ENCODE data around the gene PIK3R1. TPM values are rescaled to one million over a fixed set of nuclear protein-coding genes. Genes with fewer than 3 reads are reported as not detected.

Gene PIK3R1
- total RNA-seq, 2 experiments from 2014 or later: 61.1 to 65.0 TPM

DNA sequence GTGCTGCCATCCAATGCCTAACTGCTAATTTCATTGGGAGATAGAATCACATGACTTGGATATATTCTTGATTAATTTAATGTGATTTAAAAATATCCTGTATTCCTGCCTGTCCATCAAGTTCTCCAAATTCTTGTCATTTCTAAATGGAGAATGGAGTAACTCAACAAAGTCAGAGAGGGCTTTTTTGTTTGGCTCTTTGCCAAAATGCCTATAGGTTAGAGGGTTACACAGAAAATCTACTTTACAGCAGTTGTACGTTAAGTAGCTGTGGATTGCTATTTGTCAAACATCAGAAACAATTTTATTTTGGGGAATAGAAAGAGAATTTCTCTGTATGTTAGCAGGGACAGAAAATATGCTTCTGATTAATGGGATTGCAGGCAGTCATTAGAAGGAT lies 5.9 kb downstream of the PIK3R1 start:
- POLR2A ChIA-PET: no interaction called here

DNA sequence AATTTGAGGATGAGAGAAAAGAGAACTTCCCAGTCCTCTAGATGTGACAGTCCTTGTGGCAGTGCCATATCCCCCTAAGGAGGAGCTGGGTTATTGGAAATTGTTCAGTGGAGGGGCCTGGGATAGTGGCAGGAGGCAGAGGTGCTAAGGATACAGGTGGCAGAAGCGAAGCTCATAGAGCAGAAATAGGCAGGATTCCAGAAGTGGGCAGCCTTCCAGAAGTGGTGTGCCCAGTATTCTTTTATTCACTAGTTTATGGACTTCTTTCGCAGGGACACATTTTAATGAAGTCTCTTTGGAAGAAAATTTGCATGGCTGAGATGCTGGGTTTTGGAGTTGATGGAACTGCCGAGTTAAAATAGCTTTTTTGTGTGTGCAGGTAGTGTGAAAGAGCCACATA lies 6.8 kb downstream of the PIK3R1 start:
- Mint-ChIP-seq H3K27ac (no peak overlapping the region), H3K4me1 (ENCODE audit: low read depth) (peaks cover 72% of the 10 kb centered on the region), H3K27me3 (ENCODE audit: low read depth) (no peaks in the 10 kb centered on the region), H3K9me3 (ENCODE audit: insufficient read depth) (no peaks in the 10 kb centered on the region), H3K36me3 (ENCODE audit: low read depth) (peaks cover 54% of the 10 kb centered on the region), H3K4me3 (no peak overlapping the region)
- DNase-seq (no peak), ATAC-seq (no peak)
- CTCF ChIA-PET: interaction anchor here (1.1 to 1.8 kb wide), 2 partner anchors 17 to 47 kb away, joined by 4 read pairs; no protein-coding TSS in a partner anchor
- POLR2A ChIA-PET: interaction anchor here (1.2 kb wide), 1 partner anchor 17 kb away, joined by 3 read pairs; no protein-coding TSS in a partner anchor

More for the DNA sequence above, 5.9 kb downstream of the PIK3R1 start:
- CTCF ChIA-PET: interaction anchor here (1.1 to 2.4 kb wide), 3 partner anchors 17 to 975 kb away, joined by 4 to 7 read pairs (median 4); no protein-coding TSS in a partner anchor
- DNase-seq (no peak), ATAC-seq (no peak)
- no peaks in the 10 kb centered on the region for H3K27me3 Mint-ChIP-seq (ENCODE audit: low read depth)
- H3K4me1 Mint-ChIP-seq (ENCODE audit: low read depth): peaks cover 68% of the 10 kb centered on the region
- no peaks in the 10 kb centered on the region for H3K9me3 Mint-ChIP-seq (ENCODE audit: insufficient read depth)
- no peak overlapping the region for H3K4me3 Mint-ChIP-seq
- H3K27ac Mint-ChIP-seq: no peak overlapping the region
- peaks cover 52% of the 10 kb centered on the region for H3K36me3 Mint-ChIP-seq (ENCODE audit: low read depth)

DNA sequence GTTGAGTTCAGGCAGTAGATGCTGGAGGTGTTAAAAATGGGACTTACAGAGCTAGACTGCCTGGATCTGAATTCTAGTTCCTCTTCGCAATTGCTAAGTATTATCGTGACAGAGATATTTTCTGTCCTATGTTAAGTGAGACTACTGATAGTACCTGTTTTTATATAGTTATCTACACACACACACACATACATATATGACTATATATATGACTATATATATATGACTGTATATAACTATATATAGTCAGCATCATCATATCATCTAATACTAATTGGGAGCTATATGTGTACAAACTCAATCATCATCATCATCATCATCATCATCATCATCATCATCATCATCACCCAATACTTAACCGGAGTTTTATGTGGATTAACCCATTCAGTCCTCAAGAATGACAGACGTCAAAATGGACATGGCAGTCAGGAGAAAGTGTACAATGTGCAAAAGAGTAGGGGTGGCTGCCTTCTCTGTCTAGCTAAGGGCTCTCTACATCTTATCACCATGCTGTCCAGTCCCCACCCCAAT lies 7.3 kb downstream of the PIK3R1 start:
- ChIA-PET CTCF (interaction anchor here (1.8 kb wide), 1 partner anchor 16 kb away, joined by 4 read pairs; no protein-coding TSS in a partner anchor), POLR2A (interaction anchor here (1.2 kb wide), 1 partner anchor 16 kb away, joined by 3 read pairs; no protein-coding TSS in a partner anchor)
- H3K27ac Mint-ChIP-seq: no peak overlapping the region
- no peak overlapping the region for H3K4me3 Mint-ChIP-seq
- no peaks in the 10 kb centered on the region for H3K27me3 Mint-ChIP-seq (ENCODE audit: low read depth)
- no peaks in the 10 kb centered on the region for H3K9me3 Mint-ChIP-seq (ENCODE audit: insufficient read depth)
- peaks cover 72% of the 10 kb centered on the region for H3K4me1 Mint-ChIP-seq (ENCODE audit: low read depth)
- DNase-seq (no peak), ATAC-seq (no peak)
- peaks cover 60% of the 10 kb centered on the region for H3K36me3 Mint-ChIP-seq (ENCODE audit: low read depth)

DNA sequence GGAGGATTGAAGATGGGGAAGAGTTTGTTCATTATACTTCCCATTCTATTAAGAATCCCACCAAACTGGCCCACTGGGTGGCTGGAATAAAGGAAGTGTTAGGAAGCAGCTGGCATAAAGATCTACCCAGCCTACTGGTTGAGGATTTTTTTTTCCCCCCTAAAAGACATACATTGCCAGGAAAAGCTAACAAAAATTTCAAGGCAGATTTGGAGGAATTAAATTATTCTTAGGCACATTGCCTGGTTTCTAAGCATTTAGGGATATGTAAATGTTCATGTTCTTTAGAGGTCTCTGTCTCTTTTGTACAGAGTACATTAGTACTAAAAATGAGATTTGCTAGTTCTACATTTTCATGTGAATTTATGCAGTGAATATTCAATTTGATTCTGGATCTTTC lies 8.3 kb downstream of the PIK3R1 start:
- POLR2A ChIA-PET: interaction anchor here (1.2 kb wide), 1 partner anchor 8 kb away, joined by 4 read pairs; the partner anchor contains the start of gene PIK3R1
- Mint-ChIP-seq H3K4me3 (no peak overlapping the region), H3K9me3 (ENCODE audit: insufficient read depth) (no peaks in the 10 kb centered on the region), H3K27me3 (ENCODE audit: low read depth) (no peaks in the 10 kb centered on the region), H3K27ac (no peak overlapping the region), H3K36me3 (ENCODE audit: low read depth) (peaks cover 58% of the 10 kb centered on the region), H3K4me1 (ENCODE audit: low read depth) (peaks cover 64% of the 10 kb centered on the region)
- ATAC-seq (no peak), DNase-seq (no peak)
- CTCF ChIA-PET: interaction anchor here (1.2 to 2.0 kb wide), 3 partner anchors 8 to 48 kb away, joined by 5 to 9 read pairs (median 6); partner anchors contain the start of gene PIK3R1

DNA sequence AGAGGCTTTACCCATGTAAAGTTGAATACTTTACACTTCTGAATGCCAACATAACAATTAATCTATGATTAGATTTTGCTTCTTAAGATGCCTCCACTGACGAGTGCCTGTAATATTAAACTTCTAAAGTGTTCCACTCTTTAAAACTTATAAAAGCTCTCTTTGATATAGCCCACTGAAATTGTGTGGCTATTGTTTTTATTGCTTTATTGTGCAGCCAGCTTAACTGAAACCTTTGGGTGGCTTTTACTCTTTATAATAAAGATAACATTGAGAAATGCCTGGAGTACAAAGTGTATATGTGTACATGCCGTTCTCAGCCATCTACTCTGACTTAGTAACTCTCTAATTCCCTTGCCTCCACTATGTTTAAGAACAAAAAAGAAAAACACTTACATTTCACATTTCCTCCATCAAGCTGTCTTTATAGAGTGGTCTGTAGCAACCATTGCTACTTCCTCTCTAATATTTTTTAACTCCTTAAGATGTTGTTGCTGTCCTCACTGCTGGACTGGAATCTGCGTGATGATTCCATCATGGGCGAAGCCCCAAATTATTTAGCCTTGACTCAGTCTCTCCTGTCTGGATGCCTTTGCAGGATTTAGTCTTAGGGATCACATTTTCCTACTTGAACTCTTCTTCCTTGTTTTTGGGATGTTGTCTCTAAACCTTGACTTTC lies 9.1 kb downstream of the PIK3R1 start:
- no peak for DNase-seq
- no peak for ATAC-seq
- H3K27ac Mint-ChIP-seq: peak overlapping the region; percentile 34
- peaks cover 61% of the 10 kb centered on the region for H3K36me3 Mint-ChIP-seq (ENCODE audit: low read depth)
- CTCF ChIA-PET: interaction anchor here (1.2 to 2.0 kb wide), 3 partner anchors 9 to 48 kb away, joined by 5 to 9 read pairs (median 6); partner anchors contain the start of gene PIK3R1
- no peak overlapping the region for H3K4me3 Mint-ChIP-seq
- POLR2A ChIA-PET: interaction anchor here (0.6 to 1.2 kb wide), 2 partner anchors 9 to 27 kb away, joined by 3 to 4 read pairs; partner anchors contain the start of gene PIK3R1
- no peaks in the 10 kb centered on the region for H3K9me3 Mint-ChIP-seq (ENCODE audit: insufficient read depth)
- no peaks in the 10 kb centered on the region for H3K27me3 Mint-ChIP-seq (ENCODE audit: low read depth)
- H3K4me1 Mint-ChIP-seq (ENCODE audit: low read depth): peaks cover 58% of the 10 kb centered on the region

DNA sequence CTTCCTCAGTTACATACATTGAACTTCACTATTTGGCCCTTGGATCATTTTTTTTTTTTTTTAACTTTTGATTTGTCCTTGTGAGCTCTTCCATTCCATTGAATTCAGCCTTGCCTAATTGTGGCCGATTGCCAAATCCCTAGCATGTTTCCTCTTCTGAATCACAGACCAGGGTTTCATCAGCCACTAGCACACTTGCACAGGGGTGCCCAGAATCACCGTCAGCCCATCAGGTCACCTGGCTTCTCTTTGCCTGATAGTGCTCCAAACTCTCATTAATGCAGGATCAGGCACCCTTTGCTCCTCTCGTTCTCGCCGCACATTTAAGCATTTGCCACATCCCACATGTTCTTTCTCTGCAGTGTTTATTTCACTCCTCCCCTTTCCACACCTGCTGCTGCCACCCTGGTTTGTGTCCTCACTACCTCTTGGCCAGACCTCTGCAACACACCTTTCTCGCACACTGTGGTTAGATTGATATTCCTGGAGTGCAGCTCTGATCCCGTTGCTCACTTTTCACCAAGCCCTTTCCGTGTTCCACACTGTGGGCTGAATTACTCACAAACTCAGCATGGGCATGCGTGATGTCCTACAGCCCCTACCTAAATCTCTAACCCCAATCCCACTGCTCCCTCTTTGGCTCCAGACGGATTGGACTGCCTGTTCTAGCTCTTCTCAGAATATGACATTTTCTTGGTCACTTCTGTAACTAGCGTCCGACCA lies 9.8 kb downstream of the PIK3R1 start:
- Mint-ChIP-seq H3K9me3 (ENCODE audit: insufficient read depth) (no peaks in the 10 kb centered on the region), H3K27ac (no peak overlapping the region), H3K4me1 (ENCODE audit: low read depth) (peaks cover 61% of the 10 kb centered on the region), H3K36me3 (ENCODE audit: low read depth) (peaks cover 58% of the 10 kb centered on the region), H3K4me3 (no peak overlapping the region), H3K27me3 (ENCODE audit: low read depth) (no peaks in the 10 kb centered on the region)
- DNase-seq (no peak), ATAC-seq (no peak)
- ChIA-PET CTCF (interaction anchor here (1.1 to 2.0 kb wide), 4 partner anchors 9 to 47 kb away, joined by 3 to 9 read pairs (median 6); partner anchors contain the start of gene PIK3R1), POLR2A (interaction anchor here (0.6 kb wide), 1 partner anchor 26 kb away, joined by 3 read pairs; no protein-coding TSS in a partner anchor)

DNA sequence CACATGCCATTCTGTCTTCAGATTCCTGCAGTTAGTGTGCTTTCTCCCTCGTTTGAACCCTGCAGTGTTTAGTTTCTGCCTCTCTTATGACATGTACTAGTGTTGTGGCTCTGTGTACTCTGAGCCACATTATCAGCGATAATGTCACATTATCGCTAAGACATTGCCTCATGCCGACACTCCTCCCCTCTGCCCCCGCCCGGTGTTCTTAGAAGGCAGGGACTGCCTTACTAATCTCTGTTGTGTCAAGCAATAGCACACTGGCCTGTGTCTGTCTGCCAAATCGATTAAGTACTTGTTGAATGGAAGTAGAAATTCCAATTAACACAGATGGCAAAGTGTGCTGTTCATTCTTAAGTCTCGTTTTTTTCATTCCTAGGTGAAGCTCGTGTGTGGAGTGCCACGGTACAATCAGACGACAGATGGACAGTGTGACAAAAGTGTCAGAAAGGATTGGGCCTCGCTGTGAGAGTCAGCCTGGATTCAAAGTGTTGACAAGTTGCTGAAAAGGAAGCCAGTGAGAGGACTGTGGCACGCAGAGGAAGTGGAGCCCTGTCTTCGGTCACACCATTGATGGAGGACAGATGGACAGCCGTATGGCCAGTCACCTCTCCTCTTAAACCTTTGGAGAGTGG lies 10.5 kb downstream of the PIK3R1 start:
- Mint-ChIP-seq H3K27me3 (ENCODE audit: low read depth) (no peaks in the 10 kb centered on the region), H3K4me1 (ENCODE audit: low read depth) (peaks cover 64% of the 10 kb centered on the region), H3K9me3 (ENCODE audit: insufficient read depth) (no peaks in the 10 kb centered on the region), H3K36me3 (ENCODE audit: low read depth) (peaks cover 59% of the 10 kb centered on the region), H3K4me3 (no peak overlapping the region), H3K27ac (peak overlapping the region; percentile 30)
- POLR2A ChIA-PET: no interaction called here
- DNase-seq (no peak), ATAC-seq (no peak)
- CTCF ChIA-PET: interaction anchor here (1.1 kb wide), 1 partner anchor 10 kb away, joined by 3 read pairs; no protein-coding TSS in a partner anchor

DNA sequence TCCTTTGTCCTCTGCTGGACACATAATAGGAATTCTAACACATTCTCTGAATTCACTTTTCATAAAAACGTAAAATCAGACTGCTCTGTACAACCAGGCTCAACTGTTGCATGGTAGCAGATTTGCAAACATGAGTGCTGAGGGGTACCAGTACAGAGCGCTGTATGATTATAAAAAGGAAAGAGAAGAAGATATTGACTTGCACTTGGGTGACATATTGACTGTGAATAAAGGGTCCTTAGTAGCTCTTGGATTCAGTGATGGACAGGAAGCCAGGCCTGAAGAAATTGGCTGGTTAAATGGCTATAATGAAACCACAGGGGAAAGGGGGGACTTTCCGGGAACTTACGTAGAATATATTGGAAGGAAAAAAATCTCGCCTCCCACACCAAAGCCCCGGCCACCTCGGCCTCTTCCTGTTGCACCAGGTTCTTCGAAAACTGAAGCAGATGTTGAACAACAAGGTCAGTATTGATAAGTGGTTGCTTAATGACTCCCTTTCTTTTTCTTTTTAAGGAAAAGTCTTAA lies 11.1 kb downstream of the PIK3R1 start:
- Mint-ChIP-seq H3K27ac (no peak overlapping the region), H3K4me3 (no peak overlapping the region), H3K9me3 (ENCODE audit: insufficient read depth) (no peaks in the 10 kb centered on the region), H3K4me1 (ENCODE audit: low read depth) (peaks cover 69% of the 10 kb centered on the region), H3K27me3 (ENCODE audit: low read depth) (no peaks in the 10 kb centered on the region), H3K36me3 (ENCODE audit: low read depth) (peaks cover 58% of the 10 kb centered on the region)
- ChIA-PET CTCF (interaction anchor here (1.1 kb wide), 1 partner anchor 10 kb away, joined by 3 read pairs; no protein-coding TSS in a partner anchor), POLR2A (no interaction called here)
- ATAC-seq (no peak), DNase-seq (no peak)

DNA sequence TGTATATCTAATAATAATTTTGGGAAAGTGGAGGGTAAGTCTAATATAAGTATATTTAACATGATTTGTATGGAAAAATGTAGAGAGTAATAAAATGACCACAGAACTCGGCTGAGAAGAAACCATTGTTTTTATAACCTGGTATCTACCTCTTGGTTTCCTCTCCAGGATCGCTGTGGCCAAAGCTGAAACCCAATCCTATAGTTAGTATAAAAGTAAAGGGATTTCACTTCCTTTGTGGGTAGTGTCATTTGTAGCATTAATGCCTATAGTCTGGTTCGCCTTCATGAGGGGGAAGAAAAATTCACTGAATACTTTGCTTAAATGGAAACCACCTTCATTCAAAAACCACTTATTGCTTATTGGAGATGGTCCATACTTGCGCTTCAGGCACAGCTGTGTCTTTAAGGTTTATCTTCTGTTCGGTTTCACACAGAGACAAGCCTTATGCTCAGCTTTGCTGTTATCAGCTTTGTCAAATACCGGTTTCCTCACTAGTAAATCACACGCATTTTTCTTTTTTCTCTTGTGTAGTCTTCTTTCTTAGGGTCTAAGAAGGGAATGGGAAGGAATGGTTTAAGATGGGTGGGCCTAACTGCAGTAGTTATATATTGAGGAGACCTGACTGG lies 12.1 kb downstream of the PIK3R1 start:
- DNase-seq (no peak), ATAC-seq (no peak)
- H3K27me3 Mint-ChIP-seq (ENCODE audit: low read depth): no peaks in the 10 kb centered on the region
- POLR2A ChIA-PET: interaction anchor here (2.0 kb wide), 1 partner anchor 12 kb away, joined by 8 read pairs; the partner anchor contains the start of gene PIK3R1
- no peak overlapping the region for H3K4me3 Mint-ChIP-seq
- CTCF ChIA-PET: interaction anchor here (0.9 kb wide), 1 partner anchor 11 kb away, joined by 4 read pairs; no protein-coding TSS in a partner anchor
- H3K27ac Mint-ChIP-seq: no peak overlapping the region
- no peaks in the 10 kb centered on the region for H3K9me3 Mint-ChIP-seq (ENCODE audit: insufficient read depth)
- H3K4me1 Mint-ChIP-seq (ENCODE audit: low read depth): peaks cover 68% of the 10 kb centered on the region
- peaks cover 55% of the 10 kb centered on the region for H3K36me3 Mint-ChIP-seq (ENCODE audit: low read depth)

DNA sequence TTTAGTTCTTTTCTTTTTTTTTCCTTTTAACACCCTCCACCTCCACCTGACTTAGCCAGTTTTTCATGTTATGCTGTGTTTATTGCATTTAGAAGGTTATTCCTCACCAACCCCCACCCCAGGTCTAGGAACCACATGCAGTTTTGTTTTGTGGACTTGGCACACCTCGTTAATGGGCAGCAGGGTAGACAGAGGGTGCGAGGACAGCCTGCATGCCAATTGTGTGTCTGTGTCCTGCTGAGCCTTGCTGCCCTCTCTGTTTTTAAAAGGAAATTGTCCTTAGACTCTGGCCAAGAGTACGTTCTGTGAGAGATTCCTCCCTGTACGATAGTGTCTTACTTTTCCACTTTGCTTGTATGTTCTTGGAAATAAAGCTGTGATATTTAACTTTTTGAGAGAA lies 13.9 kb downstream of the PIK3R1 start:
- no peak for DNase-seq
- peaks cover 58% of the 10 kb centered on the region for H3K4me1 Mint-ChIP-seq (ENCODE audit: low read depth)
- no peak overlapping the region for H3K27ac Mint-ChIP-seq
- no peaks in the 10 kb centered on the region for H3K27me3 Mint-ChIP-seq (ENCODE audit: low read depth)
- POLR2A ChIA-PET: interaction anchor here (1.3 kb wide), 1 partner anchor 14 kb away, joined by 5 read pairs; the partner anchor contains the start of gene PIK3R1
- H3K9me3 Mint-ChIP-seq (ENCODE audit: insufficient read depth): no peaks in the 10 kb centered on the region
- no peak for ATAC-seq
- H3K36me3 Mint-ChIP-seq (ENCODE audit: low read depth): peaks cover 62% of the 10 kb centered on the region
- H3K4me3 Mint-ChIP-seq: no peak overlapping the region
- CTCF ChIA-PET: interaction anchor here (1.0 to 3.0 kb wide), 2 partner anchors 10 to 13 kb away, joined by 3 to 12 read pairs; partner anchors contain the start of gene PIK3R1

Data from activated CD8-positive, alpha-beta T cell treated with anti-CD3 and anti-CD28 coated beads, Interleukin-2, amount 10 ng/mL, durations not matched to agents 7 days and 5 days (primary cell).